SHP77 (cell line): ENCODE results near the gene RPGRIP1.
"Not testable (repeated sequence)": the region's sequence is repeated elsewhere in the genome, so short reads cannot be mapped to it uniquely, and the experiment has no call there.

Source experiments
- DNase-seq, 2 experiments: peaks; one replicate each; lab custom pipeline; 2025; lab: John Stamatoyannopoulos, UW

RPGRIP1 gene

GRCh38 chr14:21258889-21259787 lies 20.7 kb upstream of the RPGRIP1 start:
- DNase-seq: no peak

- no peak for DNase-seq
Measured at GRCh38 chr14:21261824-21262223, 18.1 kb upstream of the RPGRIP1 start.

GRCh38 chr14:21262410-21262809 lies 17.5 kb upstream of the RPGRIP1 start:
- no peak for DNase-seq

GRCh38 chr14:21263284-21264024 lies 16.4 kb upstream of the RPGRIP1 start:
- DNase-seq: no peak

GRCh38 chr14:21264025-21264801 lies 15.7 kb upstream of the RPGRIP1 start:
- no peak for DNase-seq

- DNase-seq: no peak
Measured at GRCh38 chr14:21267431-21267845, 12.4 kb upstream of the RPGRIP1 start.

- DNase-seq: no peak
Measured at GRCh38 chr14:21267886-21268616, 11.8 kb upstream of the RPGRIP1 start.

- DNase-seq: peak; percentile 54 to 73
Measured at GRCh38 chr14:21268617-21269251, 11.1 kb upstream of the RPGRIP1 start.

- peak; percentile 99 to 100 for DNase-seq
Measured at GRCh38 chr14:21269252-21270046, 10.4 kb upstream of the RPGRIP1 start, which contains the start of gene HNRNPC. TSS of gene HNRNPC (minus strand) at chr14:21269442. CDS start at chr14:21234193, 35,249 bp downstream.

GRCh38 chr14:21272661-21273060 lies 7.2 kb upstream of the RPGRIP1 start:
- DNase-seq: not testable (repeated sequence)

GRCh38 chr14:21275261-21275858 lies 4.5 kb upstream of the RPGRIP1 start:
- DNase-seq: no peak

- DNase-seq: no peak
Measured at GRCh38 chr14:21278632-21279031, 1.3 kb upstream of the RPGRIP1 start.

- DNase-seq: not testable (repeated sequence)
Measured at GRCh38 chr14:21281917-21282316, 2.0 kb downstream of the RPGRIP1 start.

- not testable (repeated sequence) for DNase-seq
Measured at GRCh38 chr14:21286516-21286915, 6.6 kb downstream of the RPGRIP1 start.

- DNase-seq: no peak
Measured at GRCh38 chr14:21287168-21287567, 7.3 kb downstream of the RPGRIP1 start.

GRCh38 chr14:21294026-21294425 lies 14.1 kb downstream of the RPGRIP1 start:
- DNase-seq: not testable (repeated sequence)

GRCh38 chr14:21298358-21298757 lies 18.5 kb downstream of the RPGRIP1 start:
- no peak for DNase-seq

GRCh38 chr14:21299562-21300130 lies 19.8 kb downstream of the RPGRIP1 start:
- DNase-seq: no peak

- peak in 1 of 2 experiments; percentile 14 for DNase-seq
Measured at GRCh38 chr14:21300892-21301291, 21.0 kb downstream of the RPGRIP1 start.
